HG02840 (cell line): Measurements from ENCODE around the gene CT45A5.
"Not testable (repeated sequence)": the region's sequence is repeated elsewhere in the genome, so short reads cannot be mapped to it uniquely, and the experiment has no call there.

Source experiments
- ATAC-seq: cut with Tn5 transposase; IDR thresholded peaks from one replicate; pipeline ENCODE4 v1.9.1; 2021; ENCODE audit warnings: mild to moderate bottlenecking, moderate library complexity, moderate number of reproducible peaks; ENCODE audit not compliant: unreplicated experiment, low FRiP score

Gene CT45A5, protein sequence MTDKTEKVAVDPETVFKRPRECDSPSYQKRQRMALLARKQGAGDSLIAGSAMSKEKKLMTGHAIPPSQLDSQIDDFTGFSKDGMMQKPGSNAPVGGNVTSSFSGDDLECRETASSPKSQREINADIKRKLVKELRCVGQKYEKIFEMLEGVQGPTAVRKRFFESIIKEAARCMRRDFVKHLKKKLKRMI

DNA sequence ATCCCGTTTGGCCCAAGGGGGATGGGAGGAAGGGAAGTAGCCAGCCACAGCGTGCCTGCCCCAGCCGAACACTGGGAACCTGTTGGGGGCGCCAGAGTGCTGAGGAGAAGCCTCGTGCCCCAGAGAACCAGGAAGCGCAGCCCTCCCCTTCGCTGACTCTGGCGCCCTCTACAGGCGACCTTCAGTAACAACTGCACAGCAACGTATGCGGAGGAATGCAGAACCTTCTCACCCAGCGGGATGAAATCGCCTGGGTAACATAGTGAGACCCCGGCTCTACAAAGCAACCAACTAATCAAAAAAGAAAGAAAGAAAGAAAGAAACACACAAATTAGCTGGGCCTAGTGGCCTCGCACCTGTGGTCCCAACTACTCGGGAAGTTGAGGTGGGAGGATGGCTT, at the start of gene CT45A5:
CT45A5 (minus strand) TSS at position 101 of the 400 bp plus-strand sequence. CDS start 3,774 bp downstream, outside the sequence.
- ATAC-seq, result not testable (repeated sequence)

DNA sequence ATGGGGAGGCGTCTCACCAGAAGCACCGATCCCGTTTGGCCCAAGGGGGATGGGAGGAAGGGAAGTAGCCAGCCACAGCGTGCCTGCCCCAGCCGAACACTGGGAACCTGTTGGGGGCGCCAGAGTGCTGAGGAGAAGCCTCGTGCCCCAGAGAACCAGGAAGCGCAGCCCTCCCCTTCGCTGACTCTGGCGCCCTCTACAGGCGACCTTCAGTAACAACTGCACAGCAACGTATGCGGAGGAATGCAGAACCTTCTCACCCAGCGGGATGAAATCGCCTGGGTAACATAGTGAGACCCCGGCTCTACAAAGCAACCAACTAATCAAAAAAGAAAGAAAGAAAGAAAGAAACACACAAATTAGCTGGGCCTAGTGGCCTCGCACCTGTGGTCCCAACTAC, 34.6 kb upstream of the CT45A5 start, which contains the start of gene CT45A2:
CT45A2 (minus strand) TSS at position 101 of the 400 bp plus-strand sequence. CDS start 3,747 bp downstream, outside the sequence.
- ATAC-seq, result not testable (repeated sequence)

DNA sequence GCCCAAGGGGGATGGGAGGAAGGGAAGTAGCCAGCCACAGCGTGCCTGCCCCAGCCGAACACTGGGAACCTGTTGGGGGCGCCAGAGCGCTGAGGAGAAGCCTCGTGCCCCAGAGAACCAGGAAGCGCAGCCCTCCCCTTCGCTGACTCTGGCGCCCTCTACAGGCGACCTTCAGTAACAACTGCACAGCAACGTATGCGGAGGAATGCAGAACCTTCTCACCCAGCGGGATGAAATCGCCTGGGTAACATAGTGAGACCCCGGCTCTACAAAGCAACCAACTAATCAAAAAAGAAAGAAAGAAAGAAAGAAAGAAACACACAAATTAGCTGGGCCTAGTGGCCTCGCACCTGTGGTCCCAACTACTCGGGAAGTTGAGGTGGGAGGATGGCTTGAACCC, 17.4 kb upstream of the CT45A5 start, which contains the start of gene CT45A6:
CT45A6 (minus strand) TSS at position 101 of the 400 bp plus-strand sequence. CDS start 3,794 bp downstream, outside the sequence.
- ATAC-seq, result not testable (repeated sequence)

DNA sequence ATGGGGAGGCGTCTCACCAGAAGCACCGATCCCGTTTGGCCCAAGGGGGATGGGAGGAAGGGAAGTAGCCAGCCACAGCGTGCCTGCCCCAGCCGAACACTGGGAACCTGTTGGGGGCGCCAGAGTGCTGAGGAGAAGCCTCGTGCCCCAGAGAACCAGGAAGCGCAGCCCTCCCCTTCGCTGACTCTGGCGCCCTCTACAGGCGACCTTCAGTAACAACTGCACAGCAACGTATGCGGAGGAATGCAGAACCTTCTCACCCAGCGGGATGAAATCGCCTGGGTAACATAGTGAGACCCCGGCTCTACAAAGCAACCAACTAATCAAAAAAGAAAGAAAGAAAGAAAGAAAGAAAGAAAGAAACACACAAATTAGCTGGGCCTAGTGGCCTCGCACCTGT, 17.2 kb downstream of the CT45A5 start, which contains the start of gene CT45A3:
CT45A3 (minus strand) TSS at position 101 of the 400 bp plus-strand sequence. CDS start 3,747 bp downstream, outside the sequence.
- not testable (repeated sequence) for ATAC-seq

DNA sequence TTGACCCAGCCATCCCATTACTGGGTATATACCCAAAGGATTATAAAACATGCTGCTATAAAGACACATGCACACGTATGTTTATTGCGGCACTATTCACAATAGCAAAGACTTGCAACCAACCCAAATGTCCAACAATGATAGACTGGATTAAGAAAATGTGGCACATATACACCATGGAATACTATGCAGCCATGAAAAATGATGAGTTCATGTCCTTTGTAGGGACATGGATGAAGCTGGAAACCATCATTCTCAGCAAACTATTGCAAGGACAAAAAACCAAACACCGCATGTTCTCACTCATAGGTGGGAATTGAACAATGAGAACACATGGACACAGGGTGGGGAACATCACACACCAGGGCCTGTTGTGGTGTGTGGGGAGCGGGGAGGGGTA, 40.6 kb downstream of the CT45A5 start:
- ATAC-seq, result not testable (repeated sequence)

DNA sequence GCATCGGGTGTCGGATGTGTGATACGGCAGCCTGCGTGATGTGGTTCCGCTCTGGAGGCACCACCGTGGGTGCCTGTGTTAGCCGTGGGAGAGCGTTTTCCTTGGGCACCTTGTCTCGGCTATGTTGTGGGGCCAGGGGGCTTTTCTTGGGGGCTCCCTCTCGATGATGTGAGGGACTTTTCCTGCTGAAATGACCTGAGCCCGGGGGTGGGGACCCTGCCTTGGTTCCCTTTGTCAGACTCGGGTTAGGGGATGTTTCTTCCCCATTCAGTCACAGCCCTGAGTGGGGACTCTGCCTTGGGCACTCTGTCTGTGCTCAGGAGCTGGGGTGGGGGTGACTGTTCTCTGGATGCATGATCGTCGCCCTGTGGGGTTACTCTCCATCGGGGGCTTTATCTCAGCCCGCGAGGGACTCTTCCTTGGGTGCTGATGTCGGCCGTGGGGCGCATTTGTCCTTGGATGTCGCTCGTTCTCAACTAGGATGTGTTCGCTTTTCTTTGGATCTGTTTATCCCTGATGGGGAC, 44.0 kb downstream of the CT45A5 start:
- ATAC-seq, result no peak

DNA sequence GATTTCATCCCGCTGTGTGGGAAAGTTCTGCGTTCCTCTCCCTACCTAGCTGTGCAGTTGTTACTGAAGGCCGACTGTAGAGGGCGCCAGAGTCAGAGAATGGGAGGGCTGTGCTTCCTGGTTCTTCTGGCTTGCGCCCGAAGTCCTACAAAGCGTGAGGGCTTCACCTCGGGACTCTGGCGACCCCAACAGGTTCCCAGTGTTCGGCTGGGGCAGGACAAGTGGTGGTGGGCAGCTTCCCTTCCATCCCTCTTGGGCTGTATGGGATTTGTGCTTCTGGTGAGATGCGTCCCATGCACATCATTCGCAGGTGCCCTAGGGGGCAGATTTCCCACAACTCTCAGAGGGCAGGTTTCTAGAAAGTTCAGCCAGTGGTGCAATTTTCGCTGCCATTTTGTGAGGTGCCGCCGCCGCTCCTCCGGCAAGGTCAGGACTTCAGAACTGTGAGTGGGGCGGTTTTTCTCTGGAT, 44.6 kb downstream of the CT45A5 start:
- no peak for ATAC-seq

DNA sequence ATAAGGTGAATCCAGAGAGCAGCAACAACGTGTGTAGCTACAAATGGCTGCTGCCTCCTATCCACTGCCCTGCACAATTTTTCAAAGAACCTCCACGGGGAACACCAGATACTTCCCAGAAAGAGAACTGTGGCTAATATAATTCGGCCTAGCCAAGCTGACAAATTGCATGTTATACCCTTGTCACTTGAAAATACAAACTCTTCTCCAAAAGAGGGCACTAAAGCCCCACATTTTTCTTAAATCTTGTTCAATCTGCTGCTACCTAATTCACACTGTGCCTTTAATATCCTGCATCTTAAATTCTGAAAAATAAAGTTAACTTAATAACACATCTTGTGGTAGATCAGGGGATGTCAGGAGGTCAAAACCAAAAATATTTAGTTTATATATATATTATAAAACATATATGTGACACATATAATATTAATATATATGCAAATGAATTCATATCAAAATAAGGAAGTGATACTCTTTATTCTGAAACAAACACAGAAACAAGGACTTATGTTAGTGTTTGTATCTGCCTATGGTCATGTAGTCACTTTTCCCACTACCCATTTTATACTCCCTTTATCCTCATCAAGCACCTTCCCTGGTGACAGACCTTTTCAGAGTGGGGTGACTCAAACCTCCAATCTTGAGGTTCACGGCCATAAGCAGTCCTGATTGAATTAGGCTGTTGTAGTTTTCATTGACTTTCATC, 47.8 kb downstream of the CT45A5 start:
- ATAC-seq, result no peak

DNA sequence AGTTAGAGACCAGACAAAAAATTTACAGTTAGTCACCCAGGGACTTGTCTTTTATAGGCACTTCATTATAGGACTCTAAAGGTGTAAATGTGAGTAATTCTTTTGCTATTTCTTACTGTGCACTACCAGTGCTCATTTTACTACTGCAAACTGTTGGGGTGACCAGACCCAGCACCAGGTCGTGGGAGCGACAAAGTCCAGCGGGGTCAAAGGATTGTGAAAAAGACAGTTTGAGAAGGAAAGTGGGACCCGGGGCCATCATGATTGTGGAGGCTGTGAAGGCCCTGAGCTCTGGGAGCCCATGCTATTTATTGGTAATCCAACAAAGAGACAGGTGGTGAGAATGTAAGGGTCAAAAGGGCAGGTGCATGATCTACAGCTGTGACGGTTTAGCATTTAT, 50.6 kb downstream of the CT45A5 start:
- not testable (repeated sequence) for ATAC-seq
